ENCODE data around the gene CXCL11. TPM values are rescaled to one million over a fixed set of nuclear protein-coding genes. Genes with fewer than 3 reads are reported as not detected.

The CXCL11 gene
- total RNA-seq, 1 experiment from 2014 or later, result not detected

GRCh38 chr4:75997081-75997480 is 38.8 kb downstream of the CXCL11 start:
- no peaks in the 10 kb centered on the region for H3K9me3 ChIP-seq (ENCODE audit: control insufficient read depth, low read depth, low read length)
- H2BK120ac ChIP-seq (ENCODE audit: low read depth, low read length, poor library complexity, severe bottlenecking), result no peak overlapping the region
- no peak overlapping the region for H4K8ac ChIP-seq (replicated peaks; ENCODE audit: insufficient read length, low read depth, low read length)
- no peaks in the 10 kb centered on the region for H3K36me3 Mint-ChIP-seq (ENCODE audit: insufficient read depth in 1 of 3, low read depth in 3 of 3)
- no peaks in the 10 kb centered on the region for H3K23me2 ChIP-seq (ENCODE audit: insufficient read length, low read depth, low read length, poor library complexity, severe bottlenecking)
- no peaks in the 10 kb centered on the region for H3K79me1 ChIP-seq (ENCODE audit: insufficient read depth, low read depth, low read length, poor library complexity, severe bottlenecking)
- WGBS (ENCODE audit: extremely low coverage, insufficient read length, low lambda C conversion rate), result no CpG with 5 or more reads among the region's 1 CpG
- no peak overlapping the region for H3K4me3 Mint-ChIP-seq
- H4K5ac ChIP-seq (ENCODE audit: insufficient read length, low read depth, low read length), result no peak overlapping the region
- no peak overlapping the region for H3T11ph ChIP-seq (ENCODE audit: low read length)
- no peak overlapping the region for H3K23ac ChIP-seq (ENCODE audit: insufficient read length, low read depth, low read length)
- no peak overlapping the region for H2BK5ac ChIP-seq (ENCODE audit: insufficient read length, low read length)
- no peaks in the 10 kb centered on the region for H3K4me1 ChIP-seq (ENCODE audit: insufficient read depth, low read length)
- no peak overlapping the region for H3K9ac ChIP-seq (ENCODE audit: extremely low read depth, insufficient read length, low read length)
- peaks cover 18% of the 10 kb centered on the region for H3K27me3 Mint-ChIP-seq (ENCODE audit: low read depth)
- DNase-seq, result no peak
- H2AFZ ChIP-seq (ENCODE audit: low read length), result no peak overlapping the region
- H3K14ac ChIP-seq (ENCODE audit: insufficient read depth, low read length), result no peak overlapping the region
- no peak for TF ChIP-seq CTCF (conservative IDR thresholded peaks at IDR 0.05)
- H3K4me2 ChIP-seq (ENCODE audit: insufficient read depth, insufficient read length, low read length), result no peak overlapping the region
- H3K4ac ChIP-seq (ENCODE audit: low read depth, low read length), result no peak overlapping the region
- H4K91ac ChIP-seq (ENCODE audit: insufficient read length, low read depth, low read length), result no peak overlapping the region
- no peak overlapping the region for H2BK12ac ChIP-seq (ENCODE audit: insufficient read length, low read depth, low read length)
- H3K4me1 Mint-ChIP-seq, result no peaks in the 10 kb centered on the region
- H2BK20ac ChIP-seq (ENCODE audit: low read depth, low read length, poor library complexity, severe bottlenecking), result no peak overlapping the region
- H2AK5ac ChIP-seq (ENCODE audit: insufficient read length, low read length), result no peak overlapping the region
- H3K27ac ChIP-seq (ENCODE audit: insufficient read length, low read depth, low read length), result no peak overlapping the region
- H3K27ac Mint-ChIP-seq, result no peak overlapping the region
- no peak overlapping the region for H3K56ac ChIP-seq (ENCODE audit: insufficient read length, low read depth, low read length)
- no peaks in the 10 kb centered on the region for H3K9me3 Mint-ChIP-seq
- no peaks in the 10 kb centered on the region for H4K20me1 ChIP-seq (ENCODE audit: control insufficient read depth, insufficient read depth, insufficient read length)
- no peaks in the 10 kb centered on the region for H3K27me3 ChIP-seq (ENCODE audit: insufficient read depth, low read length)
- H2BK15ac ChIP-seq (ENCODE audit: low read depth, low read length), result no peak overlapping the region
- no peaks in the 10 kb centered on the region for H3K79me2 ChIP-seq (ENCODE audit: insufficient read depth, low read length)
- no peak overlapping the region for H3K18ac ChIP-seq (ENCODE audit: insufficient read length, low read depth, low read length)
